Dermis microvascular lymphatic vessel endothelial cell (primary cell): ENCODE data around the gene TCFL5. TPM values are rescaled to one million over a fixed set of nuclear protein-coding genes. Genes with fewer than 3 reads are reported as not detected.
A peak's percentile ranks its signal among the peaks of the same experiment; 100 is the strongest.

Experiments used
- DNase-seq, 2 donors: peaks; one replicate each; pipeline versions ENCODE4 v3.0.0 to v3.0.0-alpha.2; 2010; ENCODE audit warnings: low read depth in 2 of 2
- total RNA-seq: library from RNA; depleted of rRNA; stranded (reverse); fragments of >200 nt; gene quantifications from 2 replicates; pipeline ENCODE4 v1.2.1, GENCODE V29; 2014

The TCFL5 gene
- total RNA-seq, 1 donor from 2014 or later, result 9.5 TPM

DNA sequence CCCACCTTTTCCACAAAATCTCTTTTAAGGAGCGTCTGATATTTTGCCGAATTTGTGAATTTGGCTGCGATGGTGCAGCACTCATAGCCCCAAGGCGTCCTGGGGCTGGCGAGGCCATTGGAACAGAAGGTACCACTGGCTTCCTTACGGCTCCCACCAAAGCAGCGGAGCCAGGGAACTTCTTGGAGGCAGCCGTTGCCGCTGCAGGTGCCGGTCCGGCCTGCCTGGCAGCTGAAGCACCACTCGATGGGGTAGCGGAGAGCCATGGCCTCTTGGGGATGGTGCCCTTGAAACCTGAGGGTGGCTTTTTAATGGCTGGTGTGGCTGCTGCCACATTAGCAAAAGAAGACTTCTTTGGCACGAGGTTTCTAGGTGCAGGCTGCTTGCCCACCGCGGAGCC lies 34.9 kb upstream of the TCFL5 start:
- no peak for DNase-seq

- no peak for DNase-seq
These were observed 33.9 kb upstream of the TCFL5 start for GRCh38 chr20:62895539-62895938.

DNA sequence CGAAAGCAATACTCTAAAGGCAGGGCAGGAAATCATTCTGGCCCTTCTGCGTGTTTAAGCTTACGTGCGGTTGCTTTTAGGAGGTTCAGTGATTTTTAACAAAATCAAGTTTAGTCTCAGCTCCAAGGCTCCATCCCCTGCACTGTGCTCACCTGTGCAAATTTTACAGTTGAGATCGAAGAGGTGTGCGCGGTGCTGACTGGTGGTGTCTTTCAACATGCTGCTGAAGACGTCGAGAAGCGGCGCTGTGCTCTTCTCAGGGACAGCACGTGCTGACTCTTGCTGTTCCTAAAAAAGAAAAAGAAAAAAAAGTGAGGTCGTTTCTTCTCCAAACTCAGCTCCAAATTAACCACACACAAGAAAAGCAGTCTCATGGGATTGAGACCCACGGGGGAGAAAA lies 32.6 kb upstream of the TCFL5 start:
- DNase-seq, result no peak

DNA sequence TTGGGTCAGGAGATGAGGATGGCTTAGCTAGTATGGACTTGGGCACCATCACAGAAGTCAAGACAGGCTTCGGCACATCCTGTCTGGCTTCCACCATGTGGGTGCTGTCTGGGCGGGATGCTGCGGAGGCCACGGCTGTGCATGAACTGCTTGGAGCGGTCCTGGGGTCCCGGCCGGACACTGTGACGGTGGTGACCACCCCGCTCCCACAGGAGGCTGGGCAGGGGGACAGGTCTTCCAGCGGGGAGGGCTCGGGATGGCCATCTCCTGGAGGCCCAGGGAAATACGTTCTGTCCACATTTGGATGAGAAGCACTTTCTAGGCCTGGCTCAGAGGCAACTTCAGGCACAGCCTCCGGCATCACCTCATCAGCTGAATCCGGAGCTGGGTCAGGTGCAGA lies 32.1 kb upstream of the TCFL5 start:
- DNase-seq, result no peak

- no peak for DNase-seq
These were observed 31.0 kb upstream of the TCFL5 start for GRCh38 chr20:62892348-62893304.

- DNase-seq, result peak in 1 of 2 donors; percentile 29
These were observed 29.5 kb upstream of the TCFL5 start for GRCh38 chr20:62891111-62891510.

- DNase-seq, result no peak
These were observed 28.8 kb upstream of the TCFL5 start for GRCh38 chr20:62890444-62890843.

- no peak for DNase-seq
These were observed 28.2 kb upstream of the TCFL5 start for GRCh38 chr20:62889871-62890270.

DNA sequence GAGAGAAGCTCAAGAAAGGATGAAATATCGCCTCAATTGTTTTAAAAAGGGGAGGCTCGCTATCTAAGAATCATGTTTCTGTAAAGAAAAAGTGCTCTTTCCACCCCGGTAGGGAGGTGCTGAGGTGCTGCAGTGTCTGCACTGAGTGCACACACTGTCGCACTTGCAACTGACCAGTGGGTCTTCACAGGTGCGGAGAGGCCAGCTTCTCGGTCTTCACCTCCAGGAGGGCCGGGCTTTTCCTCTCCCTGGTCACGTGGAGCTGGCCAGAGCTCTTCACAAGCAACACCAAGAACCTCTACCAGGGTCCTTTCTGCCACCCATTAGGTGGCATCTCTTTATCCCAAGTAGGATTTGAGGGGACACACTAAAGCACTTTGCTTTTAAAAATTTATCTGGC lies 27.8 kb upstream of the TCFL5 start:
- no peak for DNase-seq

DNA sequence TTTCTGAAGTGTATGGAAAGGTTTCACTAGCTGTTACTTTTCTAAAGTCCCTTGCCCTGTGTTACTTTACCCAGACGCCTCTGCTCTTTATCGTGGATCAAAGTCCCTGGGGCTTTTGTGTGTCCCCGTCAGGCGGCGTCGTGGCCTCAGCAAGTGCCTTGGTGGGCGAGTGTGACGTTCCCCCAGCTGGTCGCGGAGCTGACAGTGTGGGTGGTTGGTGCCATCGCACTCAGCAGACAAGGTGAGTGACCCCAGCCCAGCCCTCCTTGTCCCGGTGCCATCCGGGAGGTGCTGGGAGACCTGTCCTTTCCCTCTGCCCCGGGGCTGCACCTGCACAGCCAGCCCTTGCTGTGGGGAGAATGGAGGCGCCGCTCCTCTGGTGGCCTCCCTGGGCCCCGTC lies 27.3 kb upstream of the TCFL5 start:
- DNase-seq, result no peak

- no peak for DNase-seq
These were observed 26.8 kb upstream of the TCFL5 start for GRCh38 chr20:62888406-62888805.

DNA sequence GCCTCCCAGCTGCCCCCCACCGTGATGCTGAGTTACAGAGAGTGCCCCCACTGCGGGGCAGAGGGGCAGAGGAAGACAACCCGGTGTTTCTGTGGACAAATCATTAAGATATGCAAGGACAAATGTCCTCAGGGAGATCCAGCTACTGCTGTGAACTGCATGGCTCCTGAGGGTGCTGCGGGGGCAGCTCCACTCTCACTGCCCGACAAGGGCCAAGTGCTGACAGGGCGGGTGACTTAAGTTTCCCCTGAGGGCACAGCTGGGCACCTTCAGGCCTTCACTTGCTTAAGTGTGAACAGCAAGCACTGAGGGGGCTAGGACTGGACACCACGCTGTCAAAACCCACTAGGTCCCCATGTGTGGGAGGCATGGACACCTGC lies 26.2 kb upstream of the TCFL5 start:
- DNase-seq, result no peak

DNA sequence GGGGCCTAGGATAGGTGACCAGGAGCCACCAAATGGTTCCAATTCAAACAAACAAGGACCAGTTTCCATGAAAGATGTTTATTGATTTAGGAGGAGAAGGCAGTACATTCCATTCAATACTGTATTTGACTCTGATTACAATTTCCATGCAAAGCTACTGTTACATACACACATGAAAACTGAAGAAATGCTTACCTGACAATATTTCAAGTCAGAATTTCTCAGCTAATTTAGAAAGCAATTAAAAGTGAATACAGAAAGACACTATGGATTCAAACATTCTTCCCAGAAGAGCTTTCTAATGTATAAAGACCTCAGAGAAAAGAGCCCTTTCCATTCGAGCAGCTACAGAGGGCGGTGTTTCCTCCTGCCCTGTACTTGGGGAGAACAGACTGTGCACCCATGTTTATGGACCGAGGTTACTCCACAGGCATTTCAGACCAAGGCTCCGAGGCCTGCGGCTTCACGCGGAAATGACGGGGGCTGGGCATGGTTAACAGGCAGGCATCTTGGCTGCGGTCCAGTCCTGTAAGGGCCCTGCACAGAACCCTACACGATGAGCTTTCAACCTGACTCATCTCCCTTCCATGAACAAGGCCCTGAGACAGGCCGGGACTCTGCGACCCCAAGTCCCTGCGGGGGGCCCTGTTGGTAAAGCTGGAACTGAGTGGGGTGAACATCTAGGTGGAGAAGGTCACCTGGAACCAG lies 25.7 kb upstream of the TCFL5 start:
- DNase-seq, result peak; percentile 48 to 91

DNA sequence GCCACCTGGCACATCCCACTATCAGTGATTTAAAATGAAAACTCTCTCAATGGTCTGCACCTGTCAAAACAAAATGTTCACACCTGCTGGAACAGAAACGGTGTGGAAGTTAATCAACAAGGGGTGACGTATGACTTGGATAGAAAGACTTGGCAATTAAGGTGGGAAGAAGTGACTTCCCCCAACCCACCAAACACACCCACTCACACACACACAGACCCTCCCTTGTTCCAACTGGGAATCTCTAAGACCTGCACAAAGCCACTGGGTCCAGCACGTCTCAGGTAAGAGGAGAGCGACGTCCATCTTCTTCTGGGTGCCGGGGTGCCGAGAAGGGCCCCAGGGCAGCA lies 25.1 kb upstream of the TCFL5 start:
- no peak for DNase-seq

- DNase-seq, result no peak
These were observed 24.5 kb upstream of the TCFL5 start for GRCh38 chr20:62885896-62886708.

- no peak for DNase-seq
These were observed 23.6 kb upstream of the TCFL5 start for GRCh38 chr20:62885046-62885895.

DNA sequence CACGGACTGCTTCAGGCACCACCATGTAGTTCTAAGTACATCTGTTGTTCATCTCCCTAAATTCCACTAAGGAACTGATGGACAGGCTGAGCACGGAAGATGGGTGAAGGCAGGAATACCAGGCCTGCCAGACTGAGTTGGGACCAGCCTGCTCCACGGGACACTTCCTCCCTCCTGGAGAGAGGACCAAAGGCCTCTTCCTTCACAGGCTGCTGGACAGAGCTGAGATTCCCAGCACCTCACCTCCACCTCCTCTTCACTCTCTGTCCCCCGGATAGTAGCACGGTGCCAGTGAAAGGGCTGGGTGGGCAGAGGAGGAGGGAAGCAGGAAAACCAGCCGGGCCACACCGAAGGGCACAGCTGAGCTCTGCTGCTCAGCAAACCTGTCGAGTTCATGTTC lies 22.9 kb upstream of the TCFL5 start:
- DNase-seq, result no peak

DNA sequence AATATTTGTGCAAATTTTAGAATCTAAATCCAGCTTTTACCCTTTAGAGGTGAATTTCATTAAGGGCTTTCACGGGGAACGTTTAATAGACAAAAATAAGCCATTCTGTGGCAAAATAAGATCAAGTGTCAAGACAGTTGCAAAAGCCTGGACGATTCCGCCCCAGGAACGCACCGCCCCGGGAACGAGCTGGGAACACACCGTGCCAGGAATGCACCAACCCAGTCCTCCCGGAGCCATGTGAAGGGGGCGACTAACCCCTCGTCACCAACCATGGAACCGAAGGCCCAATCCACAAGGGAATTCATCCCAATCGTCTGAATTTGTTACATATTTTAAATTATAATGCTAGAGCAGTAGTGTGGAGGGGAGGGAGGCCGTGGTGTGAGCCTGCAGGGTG lies 20.8 kb upstream of the TCFL5 start:
- DNase-seq, result no peak

DNA sequence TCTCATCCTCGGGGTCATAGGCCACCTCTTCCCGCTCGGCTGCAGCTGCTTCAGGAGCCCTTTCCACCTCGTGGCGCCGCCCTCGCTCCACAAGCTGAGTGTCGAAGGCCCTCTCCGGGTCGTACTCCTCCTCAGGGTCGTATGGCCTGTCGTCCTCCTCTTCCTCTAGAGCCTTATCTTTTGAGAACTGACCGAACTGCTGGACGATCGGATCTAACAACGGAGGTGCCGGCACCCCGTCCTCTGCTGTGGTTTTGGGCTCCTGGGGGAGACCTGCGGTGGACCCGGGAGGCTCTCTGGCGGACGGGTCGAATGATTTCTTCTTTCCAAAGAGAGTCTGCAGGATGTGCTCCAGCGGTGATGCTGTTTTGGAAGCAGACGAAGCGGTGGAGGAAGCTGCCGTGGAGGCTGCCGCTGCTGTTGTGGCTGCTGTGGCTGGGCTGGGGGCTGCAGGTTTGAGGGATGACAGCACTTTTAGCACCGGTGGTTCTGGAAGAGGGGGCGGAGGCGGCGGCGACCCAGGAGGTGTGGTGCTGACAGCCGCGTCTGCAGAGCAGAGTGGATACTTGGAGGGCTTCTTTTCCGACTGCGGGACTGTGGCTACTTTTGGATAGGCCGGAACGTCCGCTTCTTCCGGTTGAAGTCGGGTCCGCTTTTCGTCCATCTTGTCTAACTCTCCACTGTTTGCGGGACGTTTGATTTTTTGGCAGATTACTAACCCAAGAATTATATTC lies 20.2 kb upstream of the TCFL5 start:
- DNase-seq, result no peak

DNA sequence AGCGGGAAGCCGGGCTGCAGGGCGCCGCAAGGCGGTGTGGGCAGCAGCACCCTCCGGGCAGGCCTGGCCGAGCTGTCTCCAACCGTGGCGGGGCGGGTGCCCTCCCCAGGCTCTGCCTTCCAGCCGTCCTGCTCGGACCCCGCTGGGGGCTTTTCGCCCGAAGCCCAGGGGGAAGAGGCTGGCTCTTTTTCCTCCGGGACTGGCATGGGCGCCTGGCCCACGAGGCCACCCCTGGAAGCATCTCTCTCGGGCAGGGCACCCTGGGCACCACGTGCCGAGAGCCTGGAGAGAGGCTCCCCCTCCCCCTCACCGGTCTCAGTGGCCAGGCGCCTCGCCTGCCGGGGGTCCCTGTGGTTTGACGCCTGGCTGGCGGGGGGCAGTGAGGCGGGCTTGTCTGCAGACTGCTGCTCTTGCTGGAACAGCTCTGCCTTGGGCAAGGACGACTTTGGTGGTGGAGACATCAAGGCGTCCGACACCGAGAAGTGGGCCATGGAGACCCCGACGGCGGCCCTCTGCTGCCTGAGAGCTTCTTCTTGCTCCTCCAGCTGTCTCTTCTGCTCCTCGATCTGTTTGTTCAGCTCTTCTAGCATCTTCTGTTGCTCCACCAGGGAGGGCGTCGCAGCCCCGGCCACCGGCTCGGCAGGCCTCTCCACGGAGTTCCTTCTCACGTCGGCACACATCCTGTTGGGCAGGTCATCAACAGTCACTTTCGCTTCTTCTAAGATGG lies 19.5 kb upstream of the TCFL5 start:
- DNase-seq, result no peak
